Muscle of leg (tissue), 16 donors: ENCODE data around the gene CCSAP. TPM values are rescaled to one million over a fixed set of nuclear protein-coding genes. Genes with fewer than 3 reads are reported as not detected.
A peak's percentile ranks its signal among the peaks of the same experiment; 100 is the strongest.

Experiments used
- DNase-seq: peaks from one replicate; pipeline ENCODE4 v3.0.0; 2013
- H3K27ac ChIP-seq: one replicate; pipeline ENCODE4 v1.5.1; 2013; ENCODE audit warnings: mild to moderate bottlenecking, low read length, control low read depth
- H3K27me3 ChIP-seq: one replicate; pipeline ENCODE4 v1.6.1; 2013; ENCODE audit warnings: low read length; ENCODE audit not compliant: control insufficient read depth, insufficient read depth
- H3K36me3 ChIP-seq: one replicate; pipeline ENCODE4 v1.6.1; 2013; ENCODE audit warnings: low read length; ENCODE audit not compliant: control insufficient read depth, insufficient read depth
- H3K4me1 ChIP-seq: one replicate; pipeline ENCODE4 v1.6.1; 2013; ENCODE audit warnings: low read length; ENCODE audit not compliant: control insufficient read depth, insufficient read depth
- H3K4me3 ChIP-seq: one replicate; pipeline ENCODE4 v1.5.1; 2013; ENCODE audit warnings: low read length, control low read depth
- H3K9me3 ChIP-seq: replicated peaks from 2 replicates; pipeline ENCODE4 v1.6.1; 2013; ENCODE audit warnings: low read depth, low read length; ENCODE audit not compliant: control insufficient read depth
- WGBS: methylation state at CpG from one replicate; pipeline ENCODE4 v1.1.5; 2013; ENCODE audit warnings: missing lambda C conversion rate; ENCODE audit not compliant: insufficient coverage; 5-methylcytosine and 5-hydroxymethylcytosine counted together
- long read RNA-seq, 11 donors: transcript quantifications; one replicate each; lab custom pipeline, GENCODE V29; 2026
- polyA plus RNA-seq, 8 donors: library from polyadenylated mRNA; unstranded; fragments of 120-200 nt; gene quantifications; one replicate each; pipeline versions ENCODE4 v1.2.1 to v1.2.3, GENCODE V29; 2013; ENCODE audit warnings: inconsistent platforms in 1 of 8, low replicate concordance in 1 of 8; ENCODE audit not compliant: insufficient read length in 8 of 8, insufficient read depth in 1 of 8
- total RNA-seq: library from RNA; stranded (reverse); fragments of 120-200 nt; gene quantifications from one replicate; pipeline ENCODE4 v1.2.4, GENCODE V29; 2013

Gene CCSAP
- total RNA-seq = 5.3 TPM
- 1 to 10 TPM; 4.5 to 6.8 (median 5.6) TPM for polyA plus RNA-seq
- long read RNA-seq, donor 1, full-length matches to known transcripts = 1 of 1 reads
- long read RNA-seq, donor 1, partial matches to known transcripts = 0 of 1 reads
- long read RNA-seq, donor 1, other reads (novel, unspliced or antisense) = 0 of 1 reads
- long read RNA-seq, donor 2 = 0 reads
- long read RNA-seq, donor 3, full-length matches to known transcripts = 2 of 2 reads
- long read RNA-seq, donor 3, partial matches to known transcripts = 0 of 2 reads
- long read RNA-seq, donor 3, other reads (novel, unspliced or antisense) = 0 of 2 reads
- long read RNA-seq, donor 4 = 0 reads
- long read RNA-seq, donor 5, full-length matches to known transcripts = 4 of 4 reads
- long read RNA-seq, donor 5, partial matches to known transcripts = 0 of 4 reads
- long read RNA-seq, donor 5, other reads (novel, unspliced or antisense) = 0 of 4 reads
- long read RNA-seq, donor 6, full-length matches to known transcripts = 2 of 2 reads
- long read RNA-seq, donor 6, partial matches to known transcripts = 0 of 2 reads
- long read RNA-seq, donor 6, other reads (novel, unspliced or antisense) = 0 of 2 reads
- long read RNA-seq, donor 7, full-length matches to known transcripts = 1 of 1 reads
- long read RNA-seq, donor 7, partial matches to known transcripts = 0 of 1 reads
- long read RNA-seq, donor 7, other reads (novel, unspliced or antisense) = 0 of 1 reads
- long read RNA-seq, donor 8, full-length matches to known transcripts = 1 of 1 reads
- long read RNA-seq, donor 8, partial matches to known transcripts = 0 of 1 reads
- long read RNA-seq, donor 8, other reads (novel, unspliced or antisense) = 0 of 1 reads
- long read RNA-seq, donor 9, full-length matches to known transcripts = 2 of 2 reads
- long read RNA-seq, donor 9, partial matches to known transcripts = 0 of 2 reads
- long read RNA-seq, donor 9, other reads (novel, unspliced or antisense) = 0 of 2 reads
- long read RNA-seq, donor 10, full-length matches to known transcripts = 3 of 3 reads
- long read RNA-seq, donor 10, partial matches to known transcripts = 0 of 3 reads
- long read RNA-seq, donor 10, other reads (novel, unspliced or antisense) = 0 of 3 reads
- long read RNA-seq, donor 11, full-length matches to known transcripts = 1 of 1 reads
- long read RNA-seq, donor 11, partial matches to known transcripts = 0 of 1 reads
- long read RNA-seq, donor 11, other reads (novel, unspliced or antisense) = 0 of 1 reads

GRCh38 chr1:229342656-229343569, at the start of gene CCSAP:
TSS of gene CCSAP (minus strand) at chr1:229343047. CDS start at chr1:229342465, 582 bp downstream.
- under 1% methylated on average over 80 of the region's 83 CpGs for WGBS
- H3K4me3 ChIP-seq = peak within 1 kb of the TSS; percentile 73
- peak; percentile 71 for DNase-seq

GRCh38 chr1:229390130-229390529, 47.3 kb upstream of the CCSAP start:
- Histone ChIP-seq H3K36me3 (no peaks in the 10 kb centered on the region), H3K4me1 (no peaks in the 10 kb centered on the region), H3K27ac (no peak overlapping the region), H3K4me3 (no peak overlapping the region), H3K9me3 (no peaks in the 10 kb centered on the region), H3K27me3 (peaks cover 8% of the 10 kb centered on the region)
- no peak for DNase-seq
- 96% methylated on average over 4 of the region's 7 CpGs for WGBS

More at GRCh38 chr1:229342656-229343569, at the start of gene CCSAP:
- Histone ChIP-seq H3K9me3 (no peaks in the 10 kb centered on the region), H3K27me3 (peaks cover 24% of the 10 kb centered on the region), H3K36me3 (no peaks in the 10 kb centered on the region), H3K4me1 (peaks cover 11% of the 10 kb centered on the region), H3K27ac (peak within 1 kb of the TSS; percentile 83)

GRCh38 chr1:229388897-229389580, 46.2 kb upstream of the CCSAP start:
- Histone ChIP-seq H3K4me1 (no peaks in the 10 kb centered on the region), H3K27ac (no peak overlapping the region), H3K9me3 (no peaks in the 10 kb centered on the region), H3K27me3 (peaks cover 8% of the 10 kb centered on the region), H3K4me3 (no peak overlapping the region), H3K36me3 (no peaks in the 10 kb centered on the region)
- DNase-seq = no peak
- WGBS = 67% methylated on average over 1 of the region's 7 CpGs

GRCh38 chr1:229385853-229386456, 43.1 kb upstream of the CCSAP start:
- WGBS = 52% methylated on average over 6 of the region's 8 CpGs
- Histone ChIP-seq H3K9me3 (no peaks in the 10 kb centered on the region), H3K36me3 (no peaks in the 10 kb centered on the region), H3K27me3 (peaks cover 10% of the 10 kb centered on the region), H3K27ac (no peak overlapping the region), H3K4me3 (no peak overlapping the region), H3K4me1 (no peaks in the 10 kb centered on the region)
- DNase-seq = no peak

GRCh38 chr1:229384822-229385221, 42.0 kb upstream of the CCSAP start:
- H3K4me1 ChIP-seq = no peaks in the 10 kb centered on the region
- no peaks in the 10 kb centered on the region for H3K36me3 ChIP-seq
- H3K9me3 ChIP-seq = no peaks in the 10 kb centered on the region
- no peak overlapping the region for H3K27ac ChIP-seq
- H3K27me3 ChIP-seq = peaks cover 10% of the 10 kb centered on the region
- H3K4me3 ChIP-seq = no peak overlapping the region
- 96% methylated on average over 4 of the region's 7 CpGs for WGBS
- DNase-seq = no peak

- WGBS = no CpG with 5 or more reads among the region's 5 CpGs
- no peak for DNase-seq
- H3K4me3 ChIP-seq = no peak overlapping the region
- H3K9me3 ChIP-seq = no peaks in the 10 kb centered on the region
- no peaks in the 10 kb centered on the region for H3K36me3 ChIP-seq
- no peak overlapping the region for H3K27ac ChIP-seq
- peaks cover 10% of the 10 kb centered on the region for H3K27me3 ChIP-seq
- H3K4me1 ChIP-seq = no peaks in the 10 kb centered on the region
Measured at GRCh38 chr1:229383961-229384360, 41.1 kb upstream of the CCSAP start.

GRCh38 chr1:229383188-229383587, 40.3 kb upstream of the CCSAP start:
- no peak for DNase-seq
- 97% methylated on average over 3 of the region's 3 CpGs for WGBS
- peaks cover 10% of the 10 kb centered on the region for H3K27me3 ChIP-seq
- H3K4me3 ChIP-seq = no peak overlapping the region
- H3K36me3 ChIP-seq = no peaks in the 10 kb centered on the region
- no peak overlapping the region for H3K27ac ChIP-seq
- H3K9me3 ChIP-seq = no peaks in the 10 kb centered on the region
- no peaks in the 10 kb centered on the region for H3K4me1 ChIP-seq

GRCh38 chr1:229381234-229381633, 38.4 kb upstream of the CCSAP start:
- Histone ChIP-seq H3K27me3 (peaks cover 10% of the 10 kb centered on the region), H3K27ac (no peak overlapping the region), H3K9me3 (no peaks in the 10 kb centered on the region), H3K4me3 (no peak overlapping the region), H3K36me3 (no peaks in the 10 kb centered on the region), H3K4me1 (no peaks in the 10 kb centered on the region)
- WGBS = 55% methylated on average over 5 of the region's 8 CpGs
- DNase-seq = peak; percentile 16
